Measurements from ENCODE around the gene ATRNL1.

The ATRNL1 gene

DNA sequence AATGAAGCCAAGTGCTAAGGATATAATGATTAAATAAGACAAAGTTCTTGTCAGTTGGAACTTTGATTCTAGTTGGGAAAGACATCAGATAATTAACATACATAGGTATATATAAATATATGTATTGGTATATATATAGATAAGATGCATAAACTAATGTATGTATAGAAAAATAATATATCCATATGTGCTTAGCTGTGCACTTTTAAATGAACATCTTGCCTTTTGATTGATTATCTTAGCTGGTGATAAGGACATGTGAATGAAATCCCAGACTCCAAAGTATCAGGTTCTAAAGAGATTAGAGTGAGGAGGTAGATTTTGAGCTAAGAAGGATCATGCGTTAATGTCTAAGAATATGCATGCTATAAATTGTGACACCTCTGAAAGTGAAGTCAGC lies 822.3 kb downstream of the ATRNL1 start:
- no peak for DNase-seq

GRCh38 chr10:115918812-115919211 lies 825.6 kb downstream of the ATRNL1 start:
- no peak for DNase-seq

DNA sequence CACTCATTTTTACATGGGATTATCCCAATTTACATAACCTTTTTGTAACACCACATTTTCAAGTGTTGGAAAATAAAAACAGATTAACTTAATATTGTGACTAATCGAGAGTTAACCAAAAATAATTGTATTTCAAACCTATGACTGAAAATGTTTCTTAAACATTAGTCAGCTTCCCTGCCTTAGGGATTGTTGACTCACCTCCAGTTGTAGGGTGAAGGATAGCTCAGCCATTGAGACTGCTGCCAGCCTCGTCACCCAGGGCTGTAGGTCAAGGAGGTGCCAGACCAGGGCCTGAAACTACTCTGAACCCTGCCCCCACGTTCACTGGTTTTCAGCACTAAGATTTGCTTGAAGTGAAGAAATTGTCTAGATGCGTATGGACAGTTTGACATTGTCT lies 828.6 kb downstream of the ATRNL1 start:
- no peak for DNase-seq

GRCh38 chr10:115931309-115931708 lies 838.1 kb downstream of the ATRNL1 start:
- no peak for DNase-seq

DNA sequence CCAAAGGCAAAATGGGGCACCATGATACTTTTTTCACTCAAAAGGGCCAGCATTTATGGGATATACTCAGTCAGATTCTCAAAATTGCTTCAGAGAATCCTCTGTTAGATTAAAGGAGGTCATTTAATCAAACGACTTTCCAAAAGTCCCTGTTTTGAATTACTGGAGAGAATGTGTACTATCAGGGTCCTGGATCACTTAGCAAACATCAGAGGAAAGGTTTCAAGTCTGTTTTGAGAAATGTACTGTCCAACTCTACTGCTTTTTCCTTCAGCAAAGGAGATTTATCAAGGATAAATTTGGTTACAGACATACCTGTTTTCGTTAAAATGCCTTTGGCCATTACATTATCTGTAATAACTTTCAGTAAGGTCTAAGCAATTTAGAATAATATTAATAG lies 838.9 kb downstream of the ATRNL1 start:
- DNase-seq = no peak

DNA sequence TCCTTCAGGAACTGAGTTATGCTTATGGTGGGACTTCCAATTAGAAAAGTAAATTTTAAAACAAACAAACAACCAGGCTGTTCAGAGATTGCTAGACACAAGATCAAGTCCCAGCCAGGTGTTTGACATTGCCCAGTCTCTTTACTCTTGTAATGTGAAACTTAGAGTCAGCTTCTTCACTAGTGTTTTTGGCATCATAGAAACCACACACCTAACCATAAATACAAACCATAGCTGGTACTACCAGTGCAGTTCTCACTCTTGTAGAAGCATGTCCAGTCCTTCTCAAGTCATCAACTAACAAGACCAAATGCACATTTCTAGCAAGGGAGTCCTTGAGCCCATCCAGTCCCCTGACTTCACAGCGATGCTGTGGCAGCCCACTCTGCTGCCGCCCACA lies 839.9 kb downstream of the ATRNL1 start:
- DNase-seq = no peak

DNA sequence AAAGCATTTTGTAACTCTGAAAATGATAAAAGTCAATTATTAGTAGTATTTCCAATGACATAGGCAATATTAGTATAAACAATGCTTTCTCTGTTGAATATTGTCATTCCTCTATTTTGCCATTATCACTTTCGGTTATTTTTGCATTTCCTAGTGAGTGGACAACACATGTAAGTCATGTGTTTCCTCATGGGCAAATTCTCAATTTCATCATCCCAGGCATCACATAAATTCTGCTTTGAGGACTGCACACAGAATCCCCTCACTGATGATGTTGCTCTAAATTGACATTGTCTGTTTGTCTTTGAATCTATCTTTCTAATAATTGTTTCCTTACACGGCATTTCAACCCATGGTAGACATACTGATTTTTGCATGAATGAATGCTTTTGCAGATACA lies 842.6 kb downstream of the ATRNL1 start:
- DNase-seq = no peak

GRCh38 chr10:115936926-115937767 lies 844.0 kb downstream of the ATRNL1 start:
- no peak for DNase-seq

- DNase-seq = no peak
Observed at GRCh38 chr10:115937768-115938056, 844.5 kb downstream of the ATRNL1 start.

DNA sequence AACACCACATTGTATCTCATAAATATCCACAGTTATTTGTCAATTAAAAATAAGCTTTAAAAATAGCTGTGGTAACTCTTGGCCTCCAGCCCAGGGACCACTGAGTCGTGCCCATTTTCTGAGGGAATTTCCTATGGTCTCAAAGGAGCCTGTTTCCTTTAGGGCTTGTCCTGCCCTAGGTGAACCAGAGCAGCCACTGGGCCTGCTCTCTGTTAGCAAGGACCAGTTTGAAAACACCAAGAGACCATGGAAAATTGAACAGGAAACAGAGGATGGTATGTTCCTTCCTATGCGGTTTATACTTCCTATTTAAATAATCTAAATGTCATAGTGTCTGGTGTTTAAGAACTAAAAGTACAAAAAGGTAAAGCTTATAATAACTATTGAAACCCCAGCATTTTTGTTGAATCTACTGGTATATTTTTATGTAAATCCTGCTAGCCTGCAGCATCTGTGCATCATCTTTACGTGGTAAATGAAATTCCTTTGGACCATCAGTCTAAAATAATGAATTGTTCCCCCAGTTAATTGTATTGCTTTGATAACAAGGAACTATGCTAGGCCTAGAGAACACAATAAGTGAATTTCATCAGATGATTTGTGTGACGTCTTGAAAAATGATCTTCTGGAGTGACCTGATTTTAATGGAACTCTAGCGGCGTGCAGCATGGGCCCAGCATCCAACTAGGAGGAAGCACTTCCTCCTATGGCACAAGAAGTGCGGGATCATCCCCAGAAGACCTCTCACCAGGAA lies 846.1 kb downstream of the ATRNL1 start:
- DNase-seq = no peak

- DNase-seq = no peak
Observed at GRCh38 chr10:115941361-115941771, 848.2 kb downstream of the ATRNL1 start.

DNA sequence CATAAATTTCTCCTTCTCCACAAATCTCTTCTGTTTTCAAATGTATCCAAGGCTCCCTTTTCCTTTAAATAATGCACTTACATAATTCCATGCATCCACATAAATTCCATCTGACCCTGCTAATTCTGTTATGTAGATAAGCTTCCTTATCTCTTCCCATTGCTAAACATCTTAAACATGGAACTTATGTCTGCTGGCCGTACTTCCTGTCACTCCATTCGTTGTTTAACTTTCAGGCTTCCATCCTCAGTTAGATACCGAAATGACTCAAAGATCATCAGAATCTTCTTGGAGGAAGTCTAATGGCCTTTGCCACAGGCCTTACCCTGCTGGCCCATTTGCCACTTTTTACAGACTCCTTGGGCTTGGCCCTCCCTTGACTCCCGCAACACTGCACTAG lies 848.9 kb downstream of the ATRNL1 start:
- no peak for DNase-seq

DNA sequence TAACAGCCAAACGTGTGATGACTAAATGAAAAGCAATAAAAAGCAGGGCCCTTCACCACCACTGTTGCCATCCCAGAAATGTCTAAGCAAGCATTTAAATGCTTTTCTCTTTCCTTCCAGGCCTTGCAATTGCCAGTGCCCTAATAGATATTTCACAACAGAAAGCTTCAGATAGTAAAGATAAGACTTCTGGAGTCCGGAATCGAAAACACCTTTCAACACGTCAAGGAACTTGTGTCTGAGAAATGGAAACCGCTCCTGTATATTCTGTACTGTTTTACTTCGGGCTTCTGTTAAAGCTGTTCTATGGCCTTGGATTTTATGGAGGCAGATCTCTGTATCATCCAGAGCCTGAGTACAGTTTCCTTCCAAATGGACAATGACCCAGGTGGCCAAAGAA lies 851.4 kb downstream of the ATRNL1 start:
- no peak for DNase-seq

- no peak for DNase-seq
Observed at GRCh38 chr10:115945701-115946445, 852.7 kb downstream of the ATRNL1 start.

DNA sequence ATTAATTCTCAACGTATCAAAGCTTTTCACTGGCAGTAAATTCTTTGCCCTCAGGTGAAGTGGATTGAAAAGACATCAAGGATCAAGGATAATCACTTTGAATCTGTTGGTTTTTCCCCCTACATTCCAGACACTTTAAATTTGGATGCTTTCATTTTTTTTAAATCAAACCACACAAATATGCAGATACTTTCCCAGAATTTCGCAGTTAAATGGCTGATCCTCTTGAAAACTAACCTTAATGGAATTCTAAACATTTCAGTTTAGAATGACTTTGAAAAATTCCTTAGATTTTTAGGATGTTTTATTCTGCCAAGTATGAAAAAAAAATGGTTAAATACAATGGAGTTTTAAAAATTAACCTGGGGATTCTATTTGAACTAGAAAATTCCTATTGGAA lies 853.9 kb downstream of the ATRNL1 start:
- no peak for DNase-seq

- no peak for DNase-seq
Observed at GRCh38 chr10:115948465-115948864, 855.3 kb downstream of the ATRNL1 start.

DNA sequence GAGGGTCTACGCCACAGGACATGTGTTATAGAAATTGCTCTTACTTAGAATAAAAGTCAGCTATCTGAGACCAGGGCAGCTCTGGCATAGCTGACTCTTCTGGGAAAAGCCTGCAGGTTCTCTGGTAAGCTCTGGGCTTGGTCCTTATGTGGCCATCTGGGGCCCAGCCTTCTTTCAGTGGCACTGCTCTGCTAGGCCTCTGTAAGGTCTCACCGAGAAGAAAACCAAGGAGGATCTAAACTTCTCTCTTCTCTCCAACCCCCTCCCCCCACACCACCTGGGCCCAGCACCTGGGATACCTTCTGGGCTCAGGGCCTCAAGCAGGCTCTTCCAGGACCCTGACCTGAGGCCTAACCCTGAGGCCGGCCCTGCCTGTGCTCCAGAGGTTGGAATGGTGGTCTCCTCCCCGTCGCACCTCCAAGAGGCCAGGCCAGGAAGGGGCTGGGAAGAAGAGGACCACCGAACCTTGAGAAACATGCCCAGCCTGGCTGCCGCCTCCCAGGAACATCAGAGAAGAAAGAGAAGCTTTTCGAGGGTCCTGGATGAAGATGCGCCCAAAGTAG lies 856.2 kb downstream of the ATRNL1 start:
- no peak for DNase-seq

DNA sequence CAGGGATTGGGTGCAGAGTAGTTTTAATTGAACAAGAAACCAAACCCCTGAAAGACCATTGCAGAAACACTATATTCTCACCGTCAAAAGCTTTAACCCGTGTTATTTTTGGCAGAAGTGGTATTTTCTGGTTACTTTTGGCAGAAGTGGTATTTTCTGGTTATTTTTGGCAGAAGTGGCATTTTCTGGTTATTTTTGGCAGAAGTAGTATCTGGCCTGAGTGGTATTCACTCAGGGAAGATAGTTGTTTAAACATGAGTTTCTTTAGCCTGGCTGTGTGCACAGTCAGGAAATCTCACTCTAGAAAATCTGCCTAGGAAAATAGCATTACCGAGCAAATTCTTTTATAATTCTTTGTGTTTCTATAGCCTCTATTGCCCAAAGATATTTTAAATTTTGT lies 857.2 kb downstream of the ATRNL1 start:
- DNase-seq = no peak

DNA sequence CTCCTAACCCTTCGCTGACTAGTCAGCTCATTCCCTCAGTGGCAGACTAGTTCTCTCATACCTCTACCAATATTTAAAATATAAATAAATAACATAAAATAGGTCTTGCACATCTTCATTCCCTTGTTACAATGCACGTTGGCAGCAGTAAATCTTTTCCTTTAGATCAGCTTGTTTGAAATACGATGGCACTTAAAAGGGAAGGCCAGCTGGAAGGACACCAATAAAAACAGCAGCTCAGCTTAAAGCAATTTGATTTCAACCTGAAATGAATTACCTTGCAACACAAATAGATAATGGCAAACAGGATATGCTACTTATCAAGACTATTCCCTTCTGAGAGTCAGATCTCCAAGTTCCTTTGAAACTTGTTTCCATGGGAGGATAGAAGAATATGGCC lies 858.1 kb downstream of the ATRNL1 start:
- no peak for DNase-seq

DNA sequence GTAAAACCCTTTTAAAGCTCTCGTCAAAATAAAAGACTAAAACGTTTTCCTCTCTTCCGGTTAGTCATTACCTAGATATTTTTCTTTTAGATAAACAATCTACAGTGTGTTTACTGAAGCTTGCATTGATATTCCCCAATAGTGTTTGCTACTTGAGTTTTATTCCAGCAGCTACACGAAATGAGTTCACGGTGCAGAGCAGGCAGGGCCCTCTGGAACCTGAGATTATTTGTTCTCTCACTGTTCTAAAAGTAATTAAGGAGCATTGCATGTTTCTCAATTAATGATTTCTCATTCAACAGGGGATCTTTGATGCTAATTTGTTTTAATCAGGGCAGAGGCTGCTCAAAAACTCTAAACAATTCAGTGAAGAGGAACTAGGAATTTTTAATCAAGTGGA lies 860.1 kb downstream of the ATRNL1 start:
- no peak for DNase-seq

DNA sequence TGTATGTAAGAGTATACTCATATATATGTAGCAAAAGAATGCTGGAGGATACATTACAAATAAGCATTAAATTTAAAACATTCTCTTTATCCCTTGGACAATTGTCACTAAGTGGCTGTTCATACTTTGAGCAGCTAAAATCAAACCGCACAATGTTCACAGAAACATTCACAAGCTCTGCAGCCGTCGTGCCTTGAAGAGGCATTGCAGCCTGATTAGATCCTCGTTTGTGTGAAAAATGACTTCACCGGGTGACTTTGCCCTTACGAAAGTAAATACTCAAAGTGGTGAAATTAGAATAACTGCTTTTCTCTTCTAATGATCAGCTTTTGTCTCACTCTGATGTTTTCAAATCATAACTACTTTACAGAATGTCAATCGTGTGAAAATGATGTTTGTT lies 860.8 kb downstream of the ATRNL1 start:
- no peak for DNase-seq

DNA sequence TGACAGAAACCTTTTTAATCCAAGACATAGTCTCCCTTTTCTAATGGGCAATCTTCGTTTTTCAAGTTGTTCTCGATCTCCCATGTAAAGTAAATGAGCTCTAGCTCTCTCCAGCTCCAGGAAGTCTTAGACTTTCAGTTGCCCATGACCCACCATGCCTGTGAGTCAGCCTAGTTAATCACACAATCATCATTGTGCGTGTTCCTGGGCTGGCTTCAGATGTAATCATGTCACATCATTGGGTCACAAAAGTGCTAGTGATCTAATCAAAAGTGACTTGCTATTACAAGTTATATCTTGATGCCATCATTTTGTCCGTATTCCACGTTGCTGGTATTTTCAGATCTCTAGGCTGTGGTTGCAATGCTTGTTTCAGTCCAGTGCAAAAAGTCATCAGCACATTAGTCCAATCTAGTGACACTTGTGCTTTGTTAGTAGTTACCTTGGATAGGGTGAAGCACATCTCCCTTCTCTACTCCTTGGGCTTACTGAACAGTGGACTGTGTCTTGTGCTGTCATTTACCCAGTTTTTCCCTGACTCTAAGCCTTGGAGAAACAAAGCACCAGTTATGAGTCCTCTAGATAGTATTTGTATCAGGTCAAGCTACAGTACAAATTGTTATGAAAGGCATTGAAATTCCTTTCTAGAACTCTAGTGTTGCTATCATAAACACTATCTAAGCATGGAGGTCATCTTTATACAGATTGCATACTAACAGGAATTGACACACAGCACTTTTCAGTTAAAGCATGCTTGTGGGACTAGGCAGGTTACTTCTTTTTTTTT lies 863.3 kb downstream of the ATRNL1 start:
- DNase-seq = no peak

GRCh38 chr10:115957012-115957399 lies 863.8 kb downstream of the ATRNL1 start:
- no peak for DNase-seq
